HG03025 (cell line): ENCODE results near the gene FREM2.

Experiments
- ATAC-seq: cut with Tn5 transposase; IDR thresholded peaks from one replicate; pipeline ENCODE4 v1.9.1; 2021; ENCODE audit warnings: mild to moderate bottlenecking, moderate library complexity; ENCODE audit not compliant: unreplicated experiment, low FRiP score

The FREM2 gene

DNA sequence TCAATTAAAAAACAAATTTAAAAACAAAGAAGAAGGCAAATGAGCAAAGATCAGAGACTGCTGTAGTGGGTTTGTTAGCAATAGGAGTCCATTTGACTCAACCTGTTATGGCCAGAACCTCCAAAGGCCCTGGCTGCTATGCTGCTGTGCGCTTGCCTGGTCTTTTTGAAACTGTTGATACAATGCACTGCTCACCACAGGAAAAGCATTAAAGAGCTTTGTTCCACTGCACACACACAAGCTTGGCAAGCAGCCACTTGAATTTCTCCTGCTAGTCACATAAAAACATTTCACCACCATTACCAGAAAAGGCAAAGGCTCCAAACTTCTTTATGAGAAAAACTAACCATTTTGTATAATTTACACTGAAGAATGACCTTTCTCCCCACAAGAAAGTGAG lies 132.2 kb downstream of the FREM2 start:
- ATAC-seq = no peak

DNA sequence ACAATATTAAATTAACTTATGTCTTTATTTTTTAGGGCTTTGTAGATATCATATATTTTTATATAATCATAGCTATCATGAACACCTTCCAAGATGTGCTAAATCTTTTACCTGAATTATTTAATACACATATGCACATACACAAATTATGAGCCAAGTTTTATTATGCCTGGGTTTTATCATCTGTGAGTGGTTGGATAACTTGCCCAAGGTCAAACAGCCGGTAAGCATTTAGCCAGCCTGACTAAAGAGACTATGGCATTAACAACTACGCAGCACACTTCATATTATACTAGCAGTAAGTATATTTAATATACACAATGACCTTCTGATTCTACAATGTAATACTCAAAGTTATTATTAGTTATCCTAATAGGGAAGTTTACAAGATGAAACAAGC lies 132.7 kb downstream of the FREM2 start:
- no peak for ATAC-seq

DNA sequence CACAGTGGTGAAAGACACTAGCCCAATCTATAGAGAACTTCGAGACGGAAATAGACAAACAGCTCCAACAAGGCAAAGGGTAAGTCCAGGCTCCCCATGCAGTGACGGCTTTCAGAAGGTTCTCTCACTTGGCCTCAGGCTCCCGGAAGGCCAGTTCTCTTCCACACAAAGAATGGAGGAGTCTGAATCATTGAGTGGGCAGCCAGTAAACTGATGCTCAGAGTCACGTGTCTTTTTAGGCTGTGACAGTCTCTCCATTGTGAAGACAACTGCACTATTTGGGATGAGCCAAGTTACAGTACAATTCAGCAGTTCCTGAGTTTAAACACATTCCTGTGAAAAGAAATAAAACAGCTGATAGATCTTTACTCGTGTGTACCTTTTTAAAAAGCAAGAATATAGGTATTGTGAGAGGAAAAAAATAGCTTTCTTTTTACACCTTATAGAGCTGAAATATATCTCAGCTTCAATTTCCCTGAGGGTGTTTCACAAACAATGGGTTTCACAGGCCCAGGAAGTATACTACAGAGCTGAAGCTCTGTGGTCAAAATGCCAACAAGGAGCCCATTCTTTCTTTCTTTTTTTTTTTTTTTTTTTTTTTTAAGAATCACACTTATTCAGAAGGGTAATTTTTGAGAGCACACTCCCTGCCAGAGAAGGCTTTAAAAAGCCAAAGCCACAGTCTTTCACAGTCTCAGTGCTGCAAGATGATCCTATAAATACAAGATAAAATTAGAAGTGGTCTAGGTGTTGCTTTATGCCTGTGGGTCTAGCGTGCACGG lies 135.1 kb downstream of the FREM2 start:
- ATAC-seq = no peak

DNA sequence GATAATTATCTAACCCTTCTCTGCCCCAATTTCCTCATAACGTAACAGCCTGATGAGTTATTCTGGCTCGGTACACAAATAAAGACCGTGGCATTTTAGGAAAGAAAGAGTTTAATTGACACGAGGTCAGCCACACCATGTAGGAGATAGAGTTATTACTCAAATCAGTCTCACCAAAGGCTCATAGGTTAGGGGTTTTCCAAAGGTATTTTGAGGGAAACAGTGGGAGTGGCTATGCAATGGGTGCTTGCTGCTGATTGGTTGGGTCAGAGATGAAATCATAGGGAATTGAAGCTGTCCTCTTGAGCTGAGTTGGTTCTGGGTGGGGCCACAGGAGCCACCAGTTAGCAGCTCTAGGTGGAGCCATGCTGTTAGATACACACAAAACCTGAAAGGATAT lies 137.5 kb downstream of the FREM2 start:
- no peak for ATAC-seq

DNA sequence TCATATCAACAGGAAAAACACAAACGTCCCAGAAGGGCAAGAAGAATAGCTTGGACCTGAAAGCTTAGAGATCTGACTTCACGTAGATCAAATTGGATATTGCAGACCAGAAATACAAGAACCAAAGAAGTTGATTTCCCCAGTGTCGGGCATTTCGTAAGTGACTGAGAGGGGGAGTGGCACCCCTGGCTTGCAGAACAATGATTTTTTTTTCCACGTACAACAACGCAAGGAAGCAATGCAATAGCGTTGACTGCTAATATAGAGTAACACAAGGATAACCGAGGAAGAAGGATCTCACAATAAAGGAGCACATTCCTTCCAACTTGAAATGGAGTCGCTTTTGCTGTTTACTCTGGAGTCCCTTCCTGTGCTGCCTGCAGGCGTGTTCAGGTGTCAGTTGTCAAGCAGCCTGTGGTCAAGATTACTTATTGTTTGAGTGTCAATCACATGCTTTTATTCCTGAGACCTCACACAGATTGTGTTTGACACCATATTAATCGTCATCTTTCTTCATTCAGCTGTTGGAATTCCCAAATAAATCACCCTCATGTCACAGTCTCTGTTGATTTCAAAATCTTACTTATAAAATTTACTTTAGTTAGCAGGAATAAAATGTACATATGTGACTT lies 139.4 kb downstream of the FREM2 start:
- no peak for ATAC-seq

DNA sequence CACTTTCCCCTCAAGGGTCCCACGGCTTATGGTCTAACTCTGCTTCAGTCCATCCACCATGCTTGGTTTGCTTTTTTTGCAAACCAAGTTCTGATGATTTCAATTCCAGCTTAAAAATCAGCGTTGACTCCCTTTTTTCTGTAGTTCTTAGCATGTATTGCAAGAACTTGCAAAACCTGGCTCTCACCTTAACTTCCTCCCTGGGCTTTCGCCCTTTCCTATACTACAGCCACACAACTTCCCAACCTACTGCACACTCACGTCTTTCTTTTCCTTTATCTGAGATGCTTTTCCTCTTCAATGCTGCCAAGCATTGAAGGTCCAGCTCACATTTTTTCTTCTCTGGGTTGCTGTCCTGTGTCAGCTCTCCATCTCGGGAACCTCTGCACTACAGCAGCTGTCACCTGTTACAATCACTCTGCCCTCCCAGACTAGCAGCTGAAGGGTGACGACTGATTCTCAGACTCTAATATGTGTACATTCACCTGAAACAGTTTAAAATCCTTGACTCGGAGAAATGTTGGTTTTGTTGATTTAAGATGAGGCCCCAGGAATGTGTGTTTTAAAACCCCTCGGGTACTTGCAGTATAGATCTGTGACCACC lies 143.7 kb downstream of the FREM2 start:
- ATAC-seq = no peak

DNA sequence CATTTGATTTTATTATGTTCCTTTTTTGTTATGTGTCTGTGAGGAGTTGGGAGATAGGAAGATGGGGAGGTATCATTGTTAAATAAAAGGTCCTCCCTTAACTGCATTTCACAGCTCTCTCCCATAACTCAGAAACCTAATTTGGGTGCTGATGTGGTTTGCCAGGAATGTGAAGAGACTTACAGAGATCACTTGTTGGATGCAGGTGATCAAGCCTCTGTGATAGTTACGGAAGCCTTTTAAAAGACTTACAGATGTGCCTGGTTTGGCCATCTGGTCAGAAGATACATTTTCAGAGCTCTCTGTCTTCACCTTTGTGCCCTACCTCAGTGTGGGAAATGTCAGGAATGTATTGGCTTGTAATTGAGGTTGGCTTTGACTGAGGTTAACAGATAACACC lies 157.7 kb downstream of the FREM2 start:
- ATAC-seq = no peak

DNA sequence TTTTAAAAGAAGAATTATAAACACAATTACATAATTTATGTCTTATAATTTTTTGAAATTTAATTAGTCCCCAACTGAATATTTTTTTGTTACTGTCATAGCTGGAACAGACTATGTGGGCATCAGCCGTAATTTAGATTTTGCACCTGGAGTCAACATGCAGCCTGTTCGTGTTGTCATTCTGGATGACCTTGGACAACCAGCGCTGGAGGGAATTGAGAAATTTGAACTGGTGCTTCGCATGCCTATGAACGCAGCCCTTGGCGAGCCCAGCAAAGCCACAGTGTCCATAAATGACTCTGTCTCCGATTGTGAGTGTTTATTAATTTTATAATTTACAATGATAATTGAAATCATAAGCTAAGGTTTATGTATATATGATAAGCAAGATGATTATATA lies 161.5 kb downstream of the FREM2 start:
- no peak for ATAC-seq

DNA sequence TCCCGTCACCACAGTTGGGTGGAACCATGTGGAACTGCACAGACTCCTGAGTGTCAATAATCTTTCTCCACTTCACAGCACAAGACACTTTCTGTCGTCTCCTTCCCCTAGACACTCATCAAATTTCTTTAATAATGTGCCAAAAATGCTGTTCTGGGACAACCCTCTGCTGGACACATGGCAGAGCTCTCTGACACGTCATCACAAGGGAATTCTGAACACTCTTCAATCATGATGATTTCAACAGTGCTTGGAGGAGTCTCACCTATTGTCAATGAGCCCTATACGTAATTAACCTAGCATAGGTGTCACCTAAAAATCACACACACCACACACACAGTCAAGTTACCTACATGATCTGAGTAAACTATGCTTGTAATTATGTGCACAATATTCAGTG lies 162.4 kb downstream of the FREM2 start:
- no peak for ATAC-seq

DNA sequence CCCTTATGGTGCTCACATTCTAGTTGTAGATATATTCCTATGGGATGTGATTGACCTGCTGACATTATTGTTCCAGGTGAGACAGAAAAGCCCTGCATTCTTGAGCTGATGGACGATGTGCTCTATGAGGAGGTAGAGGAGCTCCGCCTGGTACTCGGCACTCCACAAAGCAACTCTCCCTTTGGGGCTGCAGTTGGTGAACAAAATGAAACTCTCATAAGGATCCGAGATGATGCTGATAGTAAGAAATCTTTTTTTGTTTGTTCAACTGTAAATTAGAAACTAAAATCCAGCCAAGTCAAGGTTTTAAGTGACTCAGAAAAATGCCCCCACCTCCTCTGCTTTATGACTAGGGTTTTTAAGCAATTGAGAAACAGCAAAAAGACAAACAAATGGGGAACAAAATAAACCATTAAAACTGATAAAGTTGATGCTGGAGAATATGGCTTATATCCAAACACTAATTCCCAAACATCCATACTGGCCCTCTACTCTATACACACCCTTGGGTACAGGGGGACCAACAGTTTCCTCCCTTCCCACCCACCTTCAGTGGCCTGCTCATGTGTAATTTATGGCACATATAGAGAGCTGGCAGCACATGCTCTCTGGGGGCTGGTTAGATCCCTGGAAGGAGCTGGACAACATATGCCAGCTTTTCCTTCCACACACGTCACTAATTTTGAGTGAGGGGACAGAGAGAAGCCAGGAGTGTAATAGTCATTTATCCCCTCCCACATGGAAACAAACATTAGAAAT lies 164.2 kb downstream of the FREM2 start:
- ATAC-seq = peak; percentile 45

DNA sequence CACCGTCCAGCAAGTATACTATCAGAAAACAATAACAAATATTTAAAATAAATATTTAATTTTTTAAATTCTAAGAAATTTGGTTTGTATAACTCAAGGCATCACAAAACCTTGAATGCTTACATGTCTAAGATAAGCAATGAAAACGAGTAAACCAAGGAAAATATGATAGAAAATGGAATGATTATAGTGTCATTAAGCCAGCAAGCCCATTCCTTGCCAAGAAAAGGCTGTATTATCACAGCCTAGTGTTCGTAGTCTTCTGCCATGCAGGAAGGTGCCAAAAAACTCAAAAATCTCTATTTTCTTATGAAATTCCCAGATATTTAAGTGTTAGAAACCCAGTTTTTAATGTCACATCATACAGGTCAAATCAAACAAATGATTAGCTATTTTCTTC lies 167.3 kb downstream of the FREM2 start:
- no peak for ATAC-seq

DNA sequence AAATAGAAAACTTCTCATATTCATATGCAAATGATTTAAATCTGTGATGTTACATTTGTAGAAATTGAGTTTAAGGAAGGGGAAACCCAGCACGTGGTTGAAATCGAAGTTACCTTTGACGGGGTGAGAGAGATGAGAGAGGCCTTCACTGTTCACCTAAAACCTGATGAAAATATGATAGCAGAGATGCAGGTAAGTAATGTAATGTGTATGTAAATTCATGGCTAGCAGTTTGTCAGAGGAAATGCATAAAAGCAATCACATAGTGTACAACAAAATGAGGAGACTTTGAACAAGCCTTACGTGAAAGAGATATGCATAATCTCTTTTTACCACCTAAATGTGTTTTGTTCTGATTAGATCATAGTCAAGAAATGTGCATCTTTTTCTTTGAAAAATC lies 169.2 kb downstream of the FREM2 start:
- no peak for ATAC-seq

DNA sequence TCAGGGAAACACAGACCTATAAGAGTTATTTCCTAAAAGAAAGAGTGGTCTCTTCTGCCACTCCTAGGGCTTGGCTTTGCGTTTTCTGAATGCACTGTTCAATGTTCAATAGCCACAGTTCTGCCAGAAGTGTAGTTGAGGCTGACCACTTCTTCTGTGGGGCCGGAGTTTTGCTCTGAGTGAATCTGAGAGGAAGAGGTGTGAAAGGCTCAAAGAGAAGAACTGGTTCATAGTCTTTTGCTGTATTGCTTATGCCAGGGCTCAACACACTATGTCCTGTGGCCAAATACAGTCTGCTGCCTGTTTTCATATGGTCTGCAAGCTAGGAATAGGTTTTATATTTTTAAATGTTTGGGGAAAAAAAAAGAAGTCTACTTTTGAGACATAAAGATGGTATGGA lies 175.6 kb downstream of the FREM2 start:
- ATAC-seq = no peak

DNA sequence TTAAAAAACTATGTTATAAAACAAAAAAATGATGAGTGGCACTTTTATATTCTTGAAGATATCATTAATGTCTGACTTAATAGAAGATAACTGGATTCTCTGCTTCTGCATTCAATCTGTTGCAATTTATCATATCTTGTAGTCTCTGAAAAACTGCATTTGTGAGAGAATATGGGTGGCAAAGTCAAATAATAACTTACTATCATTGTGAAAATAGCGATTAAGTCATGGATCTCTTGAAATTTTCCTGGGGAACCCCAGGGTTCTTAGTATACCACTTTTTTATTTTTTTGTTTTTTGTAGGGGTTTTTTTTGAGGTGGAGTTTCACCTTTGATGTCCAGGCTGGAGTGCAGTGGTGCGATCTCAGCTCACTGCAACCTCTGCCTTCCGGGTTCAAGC lies 176.7 kb downstream of the FREM2 start:
- no peak for ATAC-seq

DNA sequence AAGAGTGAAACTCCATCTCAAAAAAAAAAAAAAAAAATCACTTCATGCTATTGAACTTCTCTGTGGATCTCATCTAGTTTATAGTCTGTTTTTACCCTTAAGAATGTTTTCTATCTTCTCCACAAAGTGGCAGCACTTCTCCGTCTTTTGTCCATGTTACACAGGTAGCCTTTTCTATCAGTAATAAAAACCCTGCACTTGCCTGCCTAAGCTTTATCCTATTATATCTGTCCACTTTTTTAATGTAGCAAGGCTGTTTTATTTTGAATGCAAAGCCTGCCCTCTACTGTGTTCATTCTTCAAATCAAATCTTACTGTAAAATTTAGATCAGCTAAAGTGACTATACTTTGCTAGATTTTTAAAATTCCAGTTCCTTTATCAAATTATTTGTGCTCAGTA lies 179.8 kb downstream of the FREM2 start:
- no peak for ATAC-seq

DNA sequence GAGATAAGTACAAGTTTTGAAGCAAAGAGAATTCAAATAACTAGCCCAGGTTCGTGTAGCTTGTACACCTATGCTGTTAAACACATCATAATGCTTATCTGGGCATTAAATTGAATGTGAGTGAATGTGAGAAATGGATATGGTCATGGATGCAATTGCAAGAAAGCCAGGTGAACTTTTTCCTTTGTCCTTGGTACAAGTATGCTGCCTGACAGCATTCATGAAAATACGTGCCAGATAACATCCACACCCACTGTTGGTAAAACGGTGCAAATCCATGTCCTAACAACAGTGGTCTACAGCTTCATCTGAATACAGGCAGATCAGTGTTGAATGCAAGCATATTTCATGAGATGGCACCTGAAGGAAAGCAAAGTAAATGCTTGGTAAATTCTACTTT lies 181.5 kb downstream of the FREM2 start:
- no peak for ATAC-seq

DNA sequence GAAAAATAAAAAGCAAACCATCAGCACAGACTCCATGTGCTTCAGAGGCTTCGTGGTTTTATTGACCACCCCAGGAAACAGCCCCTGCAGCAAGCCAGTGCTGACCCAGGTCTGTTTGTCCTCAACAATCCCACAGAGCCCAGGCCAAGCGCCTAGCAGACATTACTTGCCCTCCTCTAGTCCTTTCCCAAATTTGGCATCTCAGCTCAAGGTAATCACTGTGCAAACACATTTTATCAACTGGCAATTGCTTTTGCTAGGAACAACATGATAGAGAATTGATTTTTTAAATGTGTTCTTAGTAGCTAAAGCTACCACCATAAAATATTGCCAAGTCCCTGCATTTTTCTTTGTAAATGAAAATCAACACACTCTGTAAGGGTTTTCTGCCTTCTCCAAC lies 182.0 kb downstream of the FREM2 start:
- ATAC-seq = no peak

DNA sequence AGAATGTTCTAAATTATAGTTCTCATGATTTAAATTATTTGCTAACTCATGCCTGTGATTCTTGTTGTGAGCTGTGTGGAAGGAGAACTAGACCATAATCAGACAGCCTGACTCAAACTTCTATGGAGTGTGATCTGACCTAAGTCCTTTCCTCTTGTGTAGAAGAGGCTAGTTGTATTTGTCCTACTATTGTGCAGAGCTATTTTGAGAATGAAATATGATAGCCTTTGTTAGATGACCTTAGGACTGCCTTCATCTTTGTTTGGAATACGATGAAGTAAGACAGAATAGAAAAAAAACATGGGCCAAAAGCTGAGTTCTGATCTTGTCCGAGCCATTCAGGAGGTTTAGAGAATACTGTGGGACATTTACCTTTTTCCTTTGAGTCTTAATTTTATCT lies 184.4 kb downstream of the FREM2 start:
- no peak for ATAC-seq

DNA sequence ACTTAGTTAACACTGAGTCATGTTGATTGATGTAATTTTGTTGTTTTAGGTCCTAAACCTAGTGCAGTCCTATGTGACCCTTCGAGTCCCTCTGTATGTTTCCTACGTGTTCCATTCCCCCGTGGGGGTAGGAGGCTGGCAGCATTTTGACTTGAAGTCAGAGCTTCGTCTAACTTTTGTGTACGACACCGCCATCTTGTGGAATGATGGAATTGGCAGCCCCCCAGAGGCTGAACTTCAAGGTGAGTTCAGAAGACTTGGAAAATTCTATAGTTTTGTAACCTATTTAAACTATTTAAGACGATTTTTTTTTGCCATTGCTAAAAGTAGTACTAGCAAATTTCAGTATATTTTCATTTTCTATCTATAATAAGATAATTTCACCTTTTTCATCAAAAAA lies 185.8 kb downstream of the FREM2 start:
- ATAC-seq = no peak

DNA sequence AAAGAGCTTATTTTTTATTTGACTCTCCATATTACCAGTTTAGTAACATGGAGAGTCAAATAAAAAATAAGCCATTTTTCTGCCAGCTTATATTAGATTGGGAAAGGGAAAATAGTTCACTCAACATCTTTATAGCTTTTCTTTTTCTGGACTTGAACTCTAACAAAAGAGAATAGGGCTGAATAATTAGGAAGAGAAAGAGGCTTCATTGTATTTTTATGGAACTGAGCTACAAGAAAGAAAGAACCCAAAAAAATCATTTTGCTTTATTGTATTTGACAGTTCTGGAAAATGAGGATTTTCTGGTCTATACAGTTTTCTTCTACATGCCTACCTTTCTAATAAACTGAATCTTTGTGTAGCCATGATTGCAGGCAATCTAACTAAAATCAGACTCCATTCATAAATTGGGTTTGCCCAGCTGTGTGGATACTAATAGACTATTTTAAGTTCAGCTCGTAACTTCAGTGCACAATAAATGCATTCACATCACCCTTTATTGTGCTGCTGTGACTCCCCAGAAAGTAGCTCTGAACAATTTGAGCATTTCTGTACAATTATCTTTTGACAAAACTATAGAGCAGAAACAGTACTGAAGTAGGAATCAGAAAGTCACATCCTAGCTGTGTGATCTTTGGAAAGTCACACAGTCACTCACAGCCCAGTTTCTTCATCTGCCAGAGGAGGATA lies 188.5 kb downstream of the FREM2 start:
- no peak for ATAC-seq

DNA sequence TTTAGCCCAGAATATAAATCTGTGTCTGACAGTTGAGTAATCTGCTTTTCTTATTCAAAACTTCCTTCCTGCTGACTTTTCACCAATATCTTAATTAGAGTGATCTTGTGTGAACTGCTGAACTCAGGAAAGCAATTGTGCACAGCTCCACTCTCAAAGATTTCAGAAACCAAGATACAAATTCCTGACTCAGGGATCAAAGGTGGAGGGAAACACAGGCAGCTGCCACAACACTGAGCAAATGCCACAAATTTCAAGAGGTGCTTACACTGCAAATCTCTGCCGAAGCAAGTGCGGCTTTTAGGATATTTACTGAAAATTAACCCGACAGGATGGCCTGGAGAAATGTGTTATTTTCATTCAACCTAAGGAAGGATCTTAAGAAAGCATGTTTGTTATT lies 192.4 kb downstream of the FREM2 start:
- ATAC-seq = no peak
